ENCODE results near the gene SSTR5.

SSTR5 gene

GRCh38 chr16:1127101-1127500, 54.6 kb downstream of the SSTR5 start:
- DNase-seq = no peak

- no peak for DNase-seq
Observed at GRCh38 chr16:1127971-1128715, 55.6 kb downstream of the SSTR5 start.

- DNase-seq = no peak
Observed at GRCh38 chr16:1129106-1129960, 56.8 kb downstream of the SSTR5 start.

GRCh38 chr16:1130382-1130781, 57.8 kb downstream of the SSTR5 start:
- DNase-seq = no peak

All from inflammatory macrophage treated with lipopolysaccharide for 4 hours (primary cell).